Esophagus squamous epithelium (tissue), 5 donors: Measurements from ENCODE around the gene OTUB1. TPM values are rescaled to one million over a fixed set of nuclear protein-coding genes. Genes with fewer than 3 reads are reported as not detected.
A peak's percentile ranks its signal among the peaks of the same experiment; 100 is the strongest.

Source experiments
- DNase-seq: peaks from one replicate; lab custom pipeline; 2025; lab: John Stamatoyannopoulos, UW
- H3K27ac ChIP-seq, 4 donors: fragments of 200-600 bp; sonication (generic); one replicate each; pipeline ENCODE4 v1.5.1; 2016 to 2019; ENCODE audit warnings: mild to moderate bottlenecking in 1 of 4
- H3K27me3 ChIP-seq, 4 donors: fragments of 200-600 bp; sonication (generic); 1 replicate in 3 of 4; 2 replicates in 1 of 4; pipeline versions ENCODE4 v1.5.1 to v1.6.0; 2017 to 2021; ENCODE audit warnings: antibody characterized with exemption in 1 of 4
- H3K36me3 ChIP-seq, 3 donors: fragments of 200-600 bp; sonication (generic); one replicate each; pipeline ENCODE4 v1.5.1; 2016 to 2019
- H3K4me1 ChIP-seq, 3 donors: fragments of 200-600 bp; sonication (generic); one replicate each; pipeline ENCODE4 v1.5.1; 2017 to 2019
- H3K4me3 ChIP-seq, 4 donors: fragments of 200-600 bp; sonication (generic); 1 replicate in 3 of 4; 2 replicates in 1 of 4; pipeline ENCODE4 v1.5.1; 2016 to 2019; ENCODE audit warnings: mild to moderate bottlenecking in 2 of 4, moderate library complexity in 1 of 4
- H3K9me3 ChIP-seq, 3 donors: fragments of 200-600 bp; sonication (generic); one replicate each; pipeline ENCODE4 v1.5.1; 2016 to 2019
- CTCF ChIP-seq, 6 experiments: fragments of 450-650 bp in 4 of 6; fragments of 200-600 bp in 2 of 6; sonication (generic) in 2 of 6; IDR thresholded peaks; one replicate each; pipeline ENCODE4 v1.5.1; 2016 to 2019; ENCODE audit warnings: antibody characterized with exemption in 6 of 6, mild to moderate bottlenecking in 4 of 6, moderate library complexity in 4 of 6
- POLR2A ChIP-seq, 4 donors: fragments of 450-650 bp; IDR thresholded peaks; one replicate each; pipeline ENCODE4 v1.6.1; 2017; ENCODE audit warnings: antibody characterized with exemption in 4 of 4, mild to moderate bottlenecking in 4 of 4, moderate library complexity in 3 of 4
- WGBS, 2 donors: methylation state at CpG; one replicate each; pipeline ENCODE4 v1.1.5; 2018; 5-methylcytosine and 5-hydroxymethylcytosine counted together
- intact Hi-C: fragments of 100-400 bp; cut with DNase I; formaldehyde crosslinking; loops from one replicate; pipeline ENCODE4 v1.15.0; 2022
- total RNA-seq, 4 donors: library from RNA; depleted of rRNA; stranded (reverse); fragments of >200 nt; gene quantifications; one replicate each; pipeline ENCODE4 v1.1.0, GENCODE V29; 2016
- donor health status: DM: yes; HTN: yes; CAD: no.

OTUB1 gene
- total RNA-seq, 4 donors from 2014 or later = 82.0 to 97.3 (median 89.7) TPM

- H3K4me3 ChIP-seq = peak overlapping the region in 1 of 4 donors; percentile 13
- H3K27me3 ChIP-seq = peaks cover 0 to 51% (median 0%) of the 10 kb centered on the region in 4 donors
- intact Hi-C loops = no loop called here
- TF ChIP-seq CTCF (IDR thresholded peaks at IDR 0.05) = no peak
- no peak for TF ChIP-seq POLR2A (IDR thresholded peaks at IDR 0.05)
- WGBS, 2 donors = 5 to 67% methylated on average over 1 to 4 of the region's 22 CpGs
- H3K4me1 ChIP-seq = peaks cover 5 to 12% (median 6%) of the 10 kb centered on the region in 3 donors
- H3K27ac ChIP-seq = no peak overlapping the region
- no peaks in the 10 kb centered on the region for H3K9me3 ChIP-seq
- no peak for DNase-seq
- H3K36me3 ChIP-seq = no peaks in the 10 kb centered on the region
These were observed 42.3 kb downstream of the OTUB1 start for GRCh38 chr11:64028398-64029115.

- peaks cover 5 to 13% (median 6%) of the 10 kb centered on the region in 3 donors for H3K4me1 ChIP-seq
- no peak overlapping the region for H3K4me3 ChIP-seq
- no peaks in the 10 kb centered on the region for H3K9me3 ChIP-seq
- no peak overlapping the region for H3K27ac ChIP-seq
- TF ChIP-seq CTCF (IDR thresholded peaks at IDR 0.05) = no peak
- no peak for TF ChIP-seq POLR2A (IDR thresholded peaks at IDR 0.05)
- intact Hi-C loops = no loop called here
- no peak for DNase-seq
- WGBS, 2 donors = 79 to 87% methylated on average over 3 to 6 of the region's 8 CpGs
- no peaks in the 10 kb centered on the region for H3K36me3 ChIP-seq
- H3K27me3 ChIP-seq = peaks cover 0 to 63% (median 7%) of the 10 kb centered on the region in 4 donors
These were observed 43.5 kb downstream of the OTUB1 start for GRCh38 chr11:64029773-64030172.

- H3K4me3 ChIP-seq = no peak overlapping the region
- H3K9me3 ChIP-seq = no peaks in the 10 kb centered on the region
- H3K36me3 ChIP-seq = no peaks in the 10 kb centered on the region
- WGBS, 2 donors = 54 to 80% methylated on average over 2 of the region's 3 CpGs
- TF ChIP-seq POLR2A (IDR thresholded peaks at IDR 0.05) (no peak), CTCF (IDR thresholded peaks at IDR 0.05) (no peak)
- DNase-seq = no peak
- intact Hi-C loops = no loop called here
- peaks cover 1 to 74% (median 11%) of the 10 kb centered on the region in 4 donors for H3K27me3 ChIP-seq
- H3K4me1 ChIP-seq = peaks cover 9 to 23% (median 11%) of the 10 kb centered on the region in 3 donors
- H3K27ac ChIP-seq = no peak overlapping the region
These were observed 44.8 kb downstream of the OTUB1 start for GRCh38 chr11:64031001-64031400.

GRCh38 chr11:64032050-64032449 lies 45.8 kb downstream of the OTUB1 start:
- intact Hi-C loops = no loop called here
- Histone ChIP-seq H3K36me3 (no peaks in the 10 kb centered on the region), H3K9me3 (no peaks in the 10 kb centered on the region), H3K27me3 (peaks cover 9 to 82% (median 11%) of the 10 kb centered on the region in 4 donors), H3K27ac (no peak overlapping the region), H3K4me1 (peaks cover 19 to 34% (median 20%) of the 10 kb centered on the region in 3 donors), H3K4me3 (no peak overlapping the region)
- TF ChIP-seq CTCF (IDR thresholded peaks at IDR 0.05) = no peak
- no peak for TF ChIP-seq POLR2A (IDR thresholded peaks at IDR 0.05)
- WGBS, 2 donors = no CpG with 5 or more reads among the region's 4 CpGs
- no peak for DNase-seq

GRCh38 chr11:64034411-64034811 lies 48.2 kb downstream of the OTUB1 start:
- Histone ChIP-seq H3K4me1 (peaks cover 15 to 24% (median 15%) of the 10 kb centered on the region in 3 donors), H3K36me3 (no peaks in the 10 kb centered on the region), H3K9me3 (no peaks in the 10 kb centered on the region), H3K4me3 (no peak overlapping the region), H3K27me3 (peaks cover 9 to 74% (median 11%) of the 10 kb centered on the region in 4 donors), H3K27ac (no peak overlapping the region)
- intact Hi-C loops = no loop called here
- no peak for TF ChIP-seq CTCF (IDR thresholded peaks at IDR 0.05)
- TF ChIP-seq POLR2A (IDR thresholded peaks at IDR 0.05) = no peak
- WGBS, 2 donors = 66 to 74% methylated on average over 6 of the region's 9 CpGs
- DNase-seq = no peak
